ENCODE results near the gene CD300A. TPM values are rescaled to one million over a fixed set of nuclear protein-coding genes. Genes with fewer than 3 reads are reported as not detected.

Gene CD300A
- total and polyA plus RNA-seq, 5 donors from 2014 or later: 0.39 to 4.8 (median 3.0) TPM

DNA sequence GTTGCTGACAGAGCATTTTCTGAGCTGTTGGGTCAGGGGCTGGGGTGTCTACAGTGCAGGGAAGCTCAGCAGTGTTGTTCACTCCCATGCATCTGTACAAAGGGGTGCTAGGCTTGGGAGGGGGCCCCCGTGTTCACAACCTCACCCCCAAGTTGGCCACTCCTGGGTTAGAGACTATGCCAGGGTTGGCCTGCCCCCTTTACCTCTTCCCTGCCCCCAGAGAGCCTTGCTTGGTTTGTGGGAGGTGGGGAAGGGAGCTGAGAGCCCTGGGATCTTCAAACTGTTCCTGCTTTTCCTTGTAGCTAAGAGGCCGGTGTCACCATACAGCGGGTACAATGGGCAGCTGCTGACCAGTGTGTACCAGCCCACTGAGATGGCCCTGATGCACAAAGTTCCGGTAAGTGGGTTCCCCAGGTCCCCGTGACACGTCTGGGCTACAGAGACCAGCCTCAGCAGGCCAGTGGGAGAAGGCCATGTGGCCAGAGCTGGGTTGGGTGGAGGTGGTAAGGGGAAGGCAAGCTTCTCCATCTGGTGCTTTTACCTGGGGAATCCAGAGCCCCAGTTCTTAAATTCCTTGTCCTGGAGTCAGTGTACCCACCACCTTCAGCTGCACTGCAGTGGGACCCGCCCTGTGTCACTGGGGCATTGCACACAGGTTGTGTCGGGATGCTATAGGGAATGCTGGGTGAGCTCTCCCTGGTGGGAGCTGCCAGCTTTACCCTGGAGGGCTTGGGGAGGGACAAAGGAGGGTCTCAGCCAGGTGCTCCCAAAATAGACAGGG lies 22.7 kb upstream of the CD300A start:
- Histone ChIP-seq H3K27ac (ENCODE audit: insufficient read depth, low read length, poor library complexity, severe bottlenecking) (no peak overlapping the region), H3K9me3 (ENCODE audit: control insufficient read depth in 2 of 2, low read length in 2 of 2) (peaks cover 5% of the 10 kb centered on the region in 2 experiments), H3K4me3 (ENCODE audit: low read depth, low read length) (no peak overlapping the region), H3K4me1 (ENCODE audit: control insufficient read depth, insufficient read depth, low read length, poor library complexity, severe bottlenecking) (peaks cover 3% of the 10 kb centered on the region), H3K27me3 (ENCODE audit: control insufficient read depth, insufficient read depth, low read length) (no peaks in the 10 kb centered on the region), H3K36me3 (ENCODE audit: control insufficient read depth, insufficient read depth, low read length) (no peaks in the 10 kb centered on the region)
- H3K27me3 Mint-ChIP-seq: peaks cover 33% of the 10 kb centered on the region
- ATAC-seq (ENCODE audit: low read depth in 2 of 2) (no peak), DNase-seq (no peak)
- H3K4me3 Mint-ChIP-seq: no peak overlapping the region
- H3K27ac Mint-ChIP-seq: no peak overlapping the region
- no peaks in the 10 kb centered on the region for H3K36me3 Mint-ChIP-seq
- peaks cover 0 to 2% (median 0%) of the 10 kb centered on the region in 4 donors for H3K4me1 Mint-ChIP-seq
- H3K9me3 Mint-ChIP-seq: peaks cover 0 to 13% (median 3%) of the 10 kb centered on the region in 7 donors

DNA sequence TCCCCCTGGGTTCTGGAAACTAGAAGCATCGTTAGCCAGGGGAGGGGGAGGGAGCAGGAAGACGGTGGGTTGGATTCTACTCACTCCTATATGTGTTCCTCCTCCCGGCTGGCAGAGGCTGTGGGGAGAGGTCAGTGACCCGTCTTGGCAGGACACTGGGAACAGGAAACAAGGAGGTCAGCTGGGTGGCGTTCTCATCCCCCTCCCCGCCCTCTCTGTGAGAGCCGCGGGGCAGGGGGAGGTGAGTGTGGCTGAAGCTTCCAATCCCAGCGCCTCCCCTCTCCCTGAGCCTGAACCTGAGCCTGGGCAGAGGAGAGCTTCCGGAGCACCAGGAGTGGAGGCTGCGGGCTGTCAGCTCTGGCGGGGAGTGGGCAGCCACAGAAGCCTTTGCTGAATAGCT lies 22.0 kb upstream of the CD300A start:
- no peaks in the 10 kb centered on the region for H3K27me3 ChIP-seq (ENCODE audit: control insufficient read depth, insufficient read depth, low read length)
- Mint-ChIP-seq H3K27me3 (peaks cover 33% of the 10 kb centered on the region), H3K9me3 (peaks cover 0 to 6% (median 1%) of the 10 kb centered on the region in 7 donors), H3K36me3 (no peaks in the 10 kb centered on the region), H3K27ac (no peak overlapping the region), H3K4me1 (peaks cover 0 to 2% (median 0%) of the 10 kb centered on the region in 4 donors), H3K4me3 (no peak overlapping the region)
- H3K27ac ChIP-seq (ENCODE audit: insufficient read depth, low read length, poor library complexity, severe bottlenecking): no peak overlapping the region
- no peak for DNase-seq
- no peak overlapping the region for H3K4me3 ChIP-seq (ENCODE audit: low read depth, low read length)
- H3K36me3 ChIP-seq (ENCODE audit: control insufficient read depth, insufficient read depth, low read length): no peaks in the 10 kb centered on the region
- no peak for ATAC-seq (ENCODE audit: low read depth in 2 of 2)
- H3K9me3 ChIP-seq (ENCODE audit: control insufficient read depth in 2 of 2, low read length in 2 of 2): no peaks in the 10 kb centered on the region
- H3K4me1 ChIP-seq (ENCODE audit: control insufficient read depth, insufficient read depth, low read length, poor library complexity, severe bottlenecking): peaks cover 3% of the 10 kb centered on the region

DNA sequence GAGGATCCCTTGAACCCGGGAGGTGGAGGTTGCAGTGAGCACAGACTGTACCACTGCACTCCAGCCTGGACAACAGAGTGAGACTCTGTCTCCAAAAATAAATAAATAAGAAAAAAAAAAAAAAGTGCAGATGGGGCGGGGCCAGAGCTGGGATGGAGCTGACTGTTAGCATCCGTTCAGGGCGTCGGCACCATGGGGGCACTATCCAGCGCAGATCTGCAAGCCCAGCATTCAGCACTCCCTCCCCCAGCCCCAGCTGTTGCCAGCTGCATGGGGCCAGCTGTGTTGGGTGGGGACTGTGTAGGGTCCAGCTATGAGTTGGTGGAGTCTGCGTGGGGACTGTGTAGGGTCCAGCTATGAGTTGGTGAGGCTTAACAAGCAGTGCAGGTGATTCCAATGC lies 21.3 kb upstream of the CD300A start:
- H3K9me3 Mint-ChIP-seq: peaks cover 0 to 2% (median 0%) of the 10 kb centered on the region in 7 donors

DNA sequence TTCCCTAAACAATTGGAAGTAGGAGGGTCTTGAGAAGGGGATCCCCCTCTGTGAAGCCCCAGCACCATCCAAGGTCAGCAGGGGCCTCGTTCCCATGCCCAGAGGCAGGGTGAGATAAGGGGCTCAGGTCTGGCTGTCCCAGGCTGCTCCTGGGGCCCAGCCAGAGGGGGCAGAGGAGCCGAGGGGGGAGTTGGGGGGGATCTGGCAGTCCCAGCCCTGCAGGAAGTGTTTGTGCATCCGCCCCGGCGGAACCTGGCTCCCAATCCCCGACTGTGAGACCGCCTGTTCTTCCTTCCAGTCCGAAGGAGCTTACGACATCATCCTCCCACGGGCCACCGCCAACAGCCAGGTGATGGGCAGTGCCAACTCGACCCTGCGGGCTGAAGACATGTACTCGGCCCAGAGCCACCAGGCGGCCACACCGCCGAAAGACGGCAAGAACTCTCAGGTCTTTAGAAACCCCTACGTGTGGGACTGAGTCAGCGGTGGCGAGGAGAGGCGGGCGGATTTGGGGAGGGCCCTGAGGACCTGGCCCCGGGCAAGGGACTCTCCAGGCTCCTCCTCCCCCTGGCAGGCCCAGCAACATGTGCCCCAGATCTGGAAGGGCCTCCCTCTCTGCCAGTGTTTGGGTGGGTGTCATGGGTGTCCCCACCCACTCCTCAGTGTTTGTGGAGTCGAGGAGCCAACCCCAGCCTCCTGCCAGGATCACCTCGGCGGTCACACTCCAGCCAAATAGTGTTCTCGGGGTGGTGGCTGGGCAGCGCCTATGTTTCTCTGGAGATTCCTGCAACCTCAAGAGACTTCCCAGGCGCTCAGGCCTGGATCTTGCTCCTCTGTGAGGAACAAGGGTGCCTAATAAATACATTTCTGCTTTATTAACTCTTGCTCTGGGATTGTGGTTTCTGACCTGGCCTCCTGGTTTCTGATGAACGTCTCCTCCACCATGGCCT lies 19.6 kb upstream of the CD300A start:
- peaks cover 0 to 2% (median 0%) of the 10 kb centered on the region in 4 donors for H3K4me1 Mint-ChIP-seq
- H3K36me3 ChIP-seq (ENCODE audit: control insufficient read depth, insufficient read depth, low read length): no peaks in the 10 kb centered on the region
- peaks cover 34% of the 10 kb centered on the region for H3K27me3 Mint-ChIP-seq
- H3K4me3 Mint-ChIP-seq: no peak overlapping the region
- H3K9me3 Mint-ChIP-seq: peaks cover 0 to 1% (median 0%) of the 10 kb centered on the region in 7 donors
- ATAC-seq (ENCODE audit: low read depth in 2 of 2): peak in 1 of 2 donors; percentile 22
- H3K4me1 ChIP-seq (ENCODE audit: control insufficient read depth, insufficient read depth, low read length, poor library complexity, severe bottlenecking): peaks cover 3% of the 10 kb centered on the region
- H3K27ac ChIP-seq (ENCODE audit: insufficient read depth, low read length, poor library complexity, severe bottlenecking): no peak overlapping the region
- H3K9me3 ChIP-seq (ENCODE audit: control insufficient read depth in 2 of 2, low read length in 2 of 2): no peaks in the 10 kb centered on the region
- no peak overlapping the region for H3K4me3 ChIP-seq (ENCODE audit: low read depth, low read length)
- no peak for DNase-seq
- H3K36me3 Mint-ChIP-seq: no peaks in the 10 kb centered on the region
- H3K27me3 ChIP-seq (ENCODE audit: control insufficient read depth, insufficient read depth, low read length): no peaks in the 10 kb centered on the region
- peak overlapping the region in 1 of 3 donors; percentile 52 for H3K27ac Mint-ChIP-seq

More for the DNA sequence above, 21.3 kb upstream of the CD300A start:
- Histone ChIP-seq H3K9me3 (ENCODE audit: control insufficient read depth in 2 of 2, low read length in 2 of 2) (no peaks in the 10 kb centered on the region), H3K36me3 (ENCODE audit: control insufficient read depth, insufficient read depth, low read length) (no peaks in the 10 kb centered on the region), H3K27ac (ENCODE audit: insufficient read depth, low read length, poor library complexity, severe bottlenecking) (no peak overlapping the region), H3K4me1 (ENCODE audit: control insufficient read depth, insufficient read depth, low read length, poor library complexity, severe bottlenecking) (peaks cover 3% of the 10 kb centered on the region), H3K27me3 (ENCODE audit: control insufficient read depth, insufficient read depth, low read length) (no peaks in the 10 kb centered on the region), H3K4me3 (ENCODE audit: low read depth, low read length) (no peak overlapping the region)
- Mint-ChIP-seq H3K4me1 (peaks cover 0 to 2% (median 0%) of the 10 kb centered on the region in 4 donors), H3K36me3 (no peaks in the 10 kb centered on the region), H3K27ac (no peak overlapping the region), H3K27me3 (peaks cover 33% of the 10 kb centered on the region), H3K4me3 (no peak overlapping the region)
- ATAC-seq (ENCODE audit: low read depth in 2 of 2): no peak
- DNase-seq: no peak

DNA sequence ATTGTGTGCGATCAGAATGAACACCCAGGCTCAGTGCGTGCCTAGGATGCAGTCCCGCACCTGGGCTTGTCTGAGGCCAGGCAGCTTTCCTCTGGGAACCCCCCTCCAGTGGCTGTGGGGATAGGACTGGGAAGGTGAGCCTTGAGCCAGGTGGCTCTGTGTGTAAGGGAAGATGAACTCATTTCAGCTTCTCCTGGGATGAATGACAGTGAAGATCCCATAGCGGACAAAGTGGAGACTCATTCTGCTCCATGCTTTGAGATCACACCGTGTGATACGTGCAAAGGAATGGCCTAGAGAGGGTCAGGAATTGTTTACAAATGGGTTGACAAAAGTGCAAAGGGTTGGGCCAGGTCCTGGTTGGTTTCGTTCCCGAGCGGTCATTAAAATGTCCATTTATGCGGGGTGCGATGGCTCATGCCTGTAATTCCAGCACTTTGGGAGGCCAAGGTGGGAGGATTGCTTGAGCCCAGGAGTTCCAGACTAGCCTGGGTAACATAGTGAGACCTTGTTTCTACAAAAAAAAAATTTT lies 18.7 kb upstream of the CD300A start:
- H3K36me3 Mint-ChIP-seq: no peaks in the 10 kb centered on the region
- H3K9me3 Mint-ChIP-seq: peaks cover 0 to 1% (median 0%) of the 10 kb centered on the region in 7 donors

DNA sequence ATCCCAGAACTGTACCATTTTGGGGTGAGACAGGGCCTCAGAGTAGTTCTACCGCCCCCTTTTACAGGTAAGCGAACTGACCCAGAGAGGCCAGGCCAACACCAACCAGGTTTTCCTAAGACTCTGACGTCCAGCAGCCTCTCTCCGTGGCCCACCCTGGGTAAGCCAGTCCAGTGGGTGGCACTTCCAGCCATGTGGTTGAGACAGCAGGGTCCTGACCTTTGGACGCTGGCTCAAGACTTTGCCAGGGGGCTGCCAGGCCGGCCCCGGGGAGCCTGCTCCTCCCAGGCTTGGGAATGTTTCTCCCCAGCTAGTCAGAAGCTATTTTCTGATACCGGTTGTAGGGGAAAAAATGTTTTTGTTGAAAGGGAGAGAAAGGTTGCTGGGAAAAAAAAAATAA lies 17.7 kb upstream of the CD300A start:
- Histone ChIP-seq H3K9me3 (ENCODE audit: control insufficient read depth in 2 of 2, low read length in 2 of 2) (no peaks in the 10 kb centered on the region), H3K27me3 (ENCODE audit: control insufficient read depth, insufficient read depth, low read length) (no peaks in the 10 kb centered on the region), H3K27ac (ENCODE audit: insufficient read depth, low read length, poor library complexity, severe bottlenecking) (no peak overlapping the region), H3K36me3 (ENCODE audit: control insufficient read depth, insufficient read depth, low read length) (no peaks in the 10 kb centered on the region), H3K4me1 (ENCODE audit: control insufficient read depth, insufficient read depth, low read length, poor library complexity, severe bottlenecking) (no peaks in the 10 kb centered on the region), H3K4me3 (ENCODE audit: low read depth, low read length) (no peak overlapping the region)
- no peaks in the 10 kb centered on the region for H3K36me3 Mint-ChIP-seq
- H3K4me3 Mint-ChIP-seq: no peak overlapping the region
- ATAC-seq (ENCODE audit: low read depth in 2 of 2) (no peak), DNase-seq (no peak)
- peaks cover 0 to 3% (median 0%) of the 10 kb centered on the region in 4 donors for H3K4me1 Mint-ChIP-seq
- peaks cover 41% of the 10 kb centered on the region for H3K27me3 Mint-ChIP-seq
- H3K9me3 Mint-ChIP-seq: peaks cover 0 to 1% (median 0%) of the 10 kb centered on the region in 7 donors
- no peak overlapping the region for H3K27ac Mint-ChIP-seq

More for the DNA sequence above, 18.7 kb upstream of the CD300A start:
- Histone ChIP-seq H3K9me3 (ENCODE audit: control insufficient read depth in 2 of 2, low read length in 2 of 2) (no peaks in the 10 kb centered on the region), H3K36me3 (ENCODE audit: control insufficient read depth, insufficient read depth, low read length) (no peaks in the 10 kb centered on the region), H3K27me3 (ENCODE audit: control insufficient read depth, insufficient read depth, low read length) (no peaks in the 10 kb centered on the region), H3K27ac (ENCODE audit: insufficient read depth, low read length, poor library complexity, severe bottlenecking) (no peak overlapping the region), H3K4me1 (ENCODE audit: control insufficient read depth, insufficient read depth, low read length, poor library complexity, severe bottlenecking) (peaks cover 3% of the 10 kb centered on the region), H3K4me3 (ENCODE audit: low read depth, low read length) (no peak overlapping the region)
- peaks cover 37% of the 10 kb centered on the region for H3K27me3 Mint-ChIP-seq
- ATAC-seq (ENCODE audit: low read depth in 2 of 2) (no peak), DNase-seq (no peak)
- peaks cover 0 to 4% (median 0%) of the 10 kb centered on the region in 4 donors for H3K4me1 Mint-ChIP-seq
- H3K4me3 Mint-ChIP-seq: no peak overlapping the region
- H3K27ac Mint-ChIP-seq: peak overlapping the region in 2 of 3 donors; percentile 52 to 56

DNA sequence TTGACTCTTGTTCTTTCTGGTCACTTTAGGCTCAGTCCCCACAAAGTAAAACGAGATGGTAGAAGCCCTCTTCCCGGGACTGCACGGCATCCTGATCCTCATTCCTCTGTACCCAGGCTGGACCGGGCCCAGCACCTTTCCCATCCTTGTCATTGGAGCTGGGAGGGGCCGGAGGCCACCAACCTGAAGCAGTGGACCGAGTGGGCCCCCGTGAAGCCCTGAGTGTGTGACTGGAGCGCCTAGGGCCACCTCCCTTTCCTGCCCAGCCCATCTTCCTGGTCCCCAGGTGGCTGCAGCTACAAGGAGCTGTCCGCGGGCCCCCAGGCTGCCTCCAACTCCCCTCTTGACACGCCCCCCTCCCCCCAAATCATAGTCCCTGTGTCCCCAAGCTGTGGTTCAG lies 17.1 kb upstream of the CD300A start:
- DNase-seq: no peak
- no peaks in the 10 kb centered on the region for H3K9me3 ChIP-seq (ENCODE audit: control insufficient read depth in 2 of 2, low read length in 2 of 2)
- Mint-ChIP-seq H3K27ac (no peak overlapping the region), H3K4me1 (peaks cover 0 to 5% (median 0%) of the 10 kb centered on the region in 4 donors), H3K36me3 (no peaks in the 10 kb centered on the region), H3K9me3 (peaks cover 0 to under 1% (median 0%) of the 10 kb centered on the region in 7 donors), H3K27me3 (peaks cover 41% of the 10 kb centered on the region), H3K4me3 (no peak overlapping the region)
- no peak for ATAC-seq (ENCODE audit: low read depth in 2 of 2)
- H3K4me3 ChIP-seq (ENCODE audit: low read depth, low read length): no peak overlapping the region
- peaks cover 3% of the 10 kb centered on the region for H3K4me1 ChIP-seq (ENCODE audit: control insufficient read depth, insufficient read depth, low read length, poor library complexity, severe bottlenecking)
- H3K27ac ChIP-seq (ENCODE audit: insufficient read depth, low read length, poor library complexity, severe bottlenecking): no peak overlapping the region
- H3K27me3 ChIP-seq (ENCODE audit: control insufficient read depth, insufficient read depth, low read length): no peaks in the 10 kb centered on the region
- H3K36me3 ChIP-seq (ENCODE audit: control insufficient read depth, insufficient read depth, low read length): no peaks in the 10 kb centered on the region
